DMS79 (cell line): ENCODE data around the gene PTN.
A peak's percentile ranks its signal among the peaks of the same experiment; 100 is the strongest.

Source experiments
- DNase-seq: peaks from one replicate; lab custom pipeline; 2025; lab: John Stamatoyannopoulos, UW

The PTN gene, protein sequence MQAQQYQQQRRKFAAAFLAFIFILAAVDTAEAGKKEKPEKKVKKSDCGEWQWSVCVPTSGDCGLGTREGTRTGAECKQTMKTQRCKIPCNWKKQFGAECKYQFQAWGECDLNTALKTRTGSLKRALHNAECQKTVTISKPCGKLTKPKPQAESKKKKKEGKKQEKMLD

DNA sequence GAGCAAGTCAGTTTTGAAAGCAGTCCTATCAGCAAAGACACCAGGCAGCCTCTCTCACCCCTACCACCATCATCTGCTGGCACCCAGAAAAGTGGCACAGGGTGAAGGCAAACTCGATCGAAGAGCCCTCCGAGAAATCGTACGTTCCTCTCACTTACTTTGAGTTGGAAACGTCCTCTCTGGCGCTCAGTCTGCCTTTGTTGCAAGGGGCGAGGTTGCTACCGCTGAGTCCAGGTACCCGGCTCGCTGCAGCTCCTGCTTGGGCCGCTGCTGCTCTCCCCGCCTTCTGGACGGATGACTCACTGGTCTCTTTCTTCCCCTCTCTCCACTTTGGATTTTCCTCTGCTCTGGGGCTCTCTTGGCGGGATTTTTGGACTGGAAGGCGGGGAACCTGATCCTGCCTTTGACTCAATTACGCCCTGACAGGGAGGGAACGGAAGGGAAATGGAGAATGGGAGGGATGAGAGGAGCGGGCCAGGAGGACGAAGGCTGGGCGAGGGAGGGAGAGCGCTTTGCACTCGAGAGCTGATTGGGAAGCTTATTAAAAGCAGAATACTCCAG, at the start of gene PTN:
TSS of gene PTN (minus strand) at position 453 of the 561 bp plus-strand sequence. CDS start 88,760 bp downstream, outside the sequence.
- peak; percentile 86 for DNase-seq

DNA sequence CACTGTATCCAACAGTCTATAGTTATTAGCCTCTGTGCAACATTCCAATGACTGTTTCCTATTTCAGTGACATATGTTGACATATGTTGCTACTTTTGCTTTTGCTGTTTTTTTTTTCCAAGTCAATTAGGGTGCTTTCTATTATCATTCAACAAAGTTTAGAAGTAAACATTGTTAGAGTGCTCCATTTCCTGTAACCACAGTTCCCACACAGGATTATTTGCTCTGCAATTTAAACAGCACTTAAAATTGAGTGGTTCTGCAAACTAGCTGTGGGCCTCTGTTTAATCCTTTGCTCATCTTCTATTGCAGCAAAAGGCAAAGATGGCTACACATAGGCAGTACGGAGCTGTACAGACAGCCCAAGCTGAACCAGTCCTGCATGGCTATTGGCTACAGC, 46.5 kb upstream of the PTN start:
- peak; percentile 90 for DNase-seq

GRCh38 chr7:137388916-137389315, 45.4 kb upstream of the PTN start:
- no peak for DNase-seq

DNA sequence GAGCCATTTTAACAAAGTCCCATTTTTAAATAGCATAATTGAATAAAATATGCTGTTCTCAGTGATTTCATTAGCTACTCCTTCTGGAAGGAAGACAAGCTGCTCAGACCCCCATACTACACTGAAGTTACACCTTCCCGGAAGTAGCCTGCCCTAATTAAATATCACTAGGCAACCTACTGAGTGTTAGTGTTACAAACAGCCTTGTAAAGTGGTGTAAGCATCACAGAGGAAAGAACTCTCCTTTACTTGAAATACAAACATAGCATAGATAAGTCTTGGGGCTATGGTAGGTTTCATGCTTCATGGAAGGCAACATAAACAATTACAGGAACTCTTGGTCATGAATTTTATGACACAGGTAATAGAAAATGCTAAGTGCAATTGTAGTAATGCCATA, 43.4 kb upstream of the PTN start:
- DNase-seq: peak; percentile 29

DNA sequence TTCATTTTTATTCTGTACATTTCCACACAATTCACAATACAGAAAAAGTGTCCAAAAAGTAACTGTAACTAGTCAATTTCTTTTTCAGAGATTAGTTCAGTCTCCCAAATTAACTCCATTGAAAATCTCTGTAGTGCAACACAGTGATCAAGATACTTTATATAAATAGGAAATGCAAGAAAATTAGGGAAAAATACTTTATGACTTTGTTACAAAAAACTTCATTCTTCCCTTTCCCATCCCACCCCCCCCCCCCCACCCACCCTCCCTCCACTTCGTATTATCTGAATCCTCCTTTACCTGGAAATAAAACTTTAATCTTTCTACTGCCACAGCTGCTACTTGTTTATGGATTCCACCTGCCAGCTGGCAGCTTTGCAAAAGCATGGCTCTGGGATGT, 37.5 kb upstream of the PTN start:
- no peak for DNase-seq

GRCh38 chr7:137373507-137373906, 30.0 kb upstream of the PTN start:
- DNase-seq: no peak

DNA sequence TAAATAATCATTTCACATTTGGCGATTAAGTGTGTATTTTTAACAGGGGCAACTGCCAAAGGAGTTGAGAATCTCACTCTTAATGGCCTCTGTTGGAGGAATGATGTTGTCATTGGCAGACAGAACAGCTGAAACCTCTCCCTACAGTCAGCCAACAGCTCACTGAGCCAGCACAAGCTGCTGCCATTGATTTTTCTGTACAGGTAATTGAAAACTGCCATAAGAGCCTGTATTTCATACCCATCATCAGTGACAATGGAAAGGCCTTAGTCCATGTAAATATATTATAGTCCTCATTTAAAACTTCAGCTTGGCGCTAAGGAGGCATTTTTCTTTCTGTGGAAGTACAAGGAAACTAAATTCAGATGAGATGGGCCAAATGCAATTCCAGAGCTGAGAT, 28.1 kb upstream of the PTN start:
- DNase-seq: no peak

DNA sequence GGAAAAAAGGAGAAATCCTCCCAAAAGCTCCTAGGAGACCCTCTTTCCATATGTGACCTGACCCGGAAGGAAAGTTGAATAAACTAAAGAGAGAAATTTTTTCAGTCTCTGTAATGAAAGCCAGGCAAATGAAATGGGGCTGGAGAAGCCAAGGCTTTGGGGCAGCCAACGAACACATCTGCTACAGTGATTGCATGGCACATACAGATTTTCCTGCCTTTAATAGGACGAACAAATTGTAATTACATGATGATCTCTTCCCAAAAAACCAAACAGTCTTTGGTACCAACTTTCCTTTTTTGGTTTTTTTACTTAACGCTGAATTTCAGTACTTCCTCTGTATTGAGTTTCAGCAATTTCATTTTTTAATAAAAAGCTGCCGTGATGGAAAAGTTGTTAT, 23.5 kb upstream of the PTN start:
- DNase-seq: no peak

GRCh38 chr7:137363683-137364082, 20.1 kb upstream of the PTN start:
- DNase-seq: no peak

GRCh38 chr7:137360087-137360679, 16.6 kb upstream of the PTN start:
- DNase-seq: no peak

GRCh38 chr7:137354961-137355360, 11.4 kb upstream of the PTN start:
- peak; percentile 73 for DNase-seq

DNA sequence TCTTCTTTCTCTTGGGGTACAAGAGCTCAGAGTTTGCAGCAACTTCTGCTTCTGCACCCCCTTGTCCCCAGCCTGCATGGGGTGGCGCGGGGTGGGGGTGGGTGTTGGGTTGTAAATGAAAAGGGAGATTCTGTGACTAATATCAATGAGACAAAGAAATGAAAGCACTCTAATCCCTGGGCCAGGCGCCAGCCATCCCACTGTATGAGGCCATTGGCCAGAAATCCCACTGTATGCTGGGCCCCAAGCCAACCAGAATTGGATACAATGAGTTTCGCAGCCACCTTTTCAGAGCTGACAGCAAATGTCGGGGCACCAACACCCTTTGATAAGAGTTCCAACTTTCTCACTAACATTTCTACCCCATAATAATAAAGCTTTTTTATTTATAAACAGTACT, 10.9 kb upstream of the PTN start:
- peak; percentile 80 for DNase-seq

- DNase-seq: no peak
Measured at GRCh38 chr7:137351941-137352340, 8.4 kb upstream of the PTN start.

GRCh38 chr7:137345799-137346449, 2.4 kb upstream of the PTN start:
- no peak for DNase-seq

GRCh38 chr7:137342828-137343261, 688 bp downstream of the PTN start:
- no peak for DNase-seq

DNA sequence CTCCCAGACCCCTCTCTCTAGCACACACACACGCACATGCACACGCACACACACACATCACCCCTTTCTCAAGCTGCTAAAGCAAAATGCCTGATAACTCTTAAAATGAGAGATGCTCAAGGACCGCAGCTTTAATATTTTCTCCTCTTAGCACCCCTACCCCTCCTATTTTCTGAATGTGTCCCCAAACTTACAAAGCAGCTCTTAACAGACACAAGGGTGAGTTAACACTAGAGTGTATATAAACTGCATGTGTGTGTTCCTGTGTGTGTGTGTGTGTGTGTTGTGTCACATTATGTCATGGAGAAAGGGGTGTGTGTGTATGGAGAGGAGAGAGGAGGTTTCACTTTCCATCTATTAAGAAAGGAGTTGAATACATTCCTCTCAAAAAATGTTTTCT, 1.3 kb downstream of the PTN start:
- no peak for DNase-seq

- DNase-seq: no peak
Measured at GRCh38 chr7:137337902-137338301, 5.6 kb downstream of the PTN start.

DNA sequence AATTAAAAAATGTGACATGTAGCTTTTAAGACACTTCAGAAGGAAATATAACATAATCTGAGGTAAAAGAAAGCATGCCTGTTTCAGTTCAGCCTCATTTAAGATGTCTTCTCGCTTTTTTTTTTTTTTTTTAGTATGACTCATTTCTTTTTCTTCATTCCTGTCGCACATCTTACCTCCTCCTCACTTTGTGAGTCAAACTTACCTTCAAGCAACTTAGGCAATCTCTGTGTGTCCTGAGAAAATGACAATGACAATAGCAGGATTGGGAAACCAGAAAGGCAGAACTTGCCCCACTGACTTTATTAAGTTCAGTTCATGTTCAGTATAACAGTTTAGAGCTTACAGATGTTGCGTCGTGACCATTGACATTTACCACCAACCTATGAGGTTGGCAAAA, 7.7 kb downstream of the PTN start:
- no peak for DNase-seq

DNA sequence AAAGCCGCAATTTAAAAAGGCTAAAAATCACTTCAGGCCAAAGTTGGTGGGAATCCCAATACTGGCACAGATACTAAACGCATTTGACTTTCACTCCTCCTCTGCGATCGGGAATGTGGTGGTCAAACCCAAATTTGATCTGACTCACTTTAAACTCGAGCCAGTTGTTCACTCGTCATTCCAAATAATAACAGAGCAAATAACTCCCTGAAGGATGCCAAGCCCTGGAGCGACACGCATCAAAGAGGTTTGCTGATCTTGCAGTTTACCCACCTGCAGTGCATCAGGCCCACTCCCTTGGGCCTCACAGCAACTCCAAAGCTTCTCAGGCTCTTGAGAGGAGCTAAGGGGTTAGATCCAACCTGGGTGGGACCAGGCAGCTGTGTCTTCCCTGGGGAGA, 12.2 kb downstream of the PTN start:
- DNase-seq: peak; percentile 77

- DNase-seq: no peak
Measured at GRCh38 chr7:137329411-137329810, 14.1 kb downstream of the PTN start.

DNA sequence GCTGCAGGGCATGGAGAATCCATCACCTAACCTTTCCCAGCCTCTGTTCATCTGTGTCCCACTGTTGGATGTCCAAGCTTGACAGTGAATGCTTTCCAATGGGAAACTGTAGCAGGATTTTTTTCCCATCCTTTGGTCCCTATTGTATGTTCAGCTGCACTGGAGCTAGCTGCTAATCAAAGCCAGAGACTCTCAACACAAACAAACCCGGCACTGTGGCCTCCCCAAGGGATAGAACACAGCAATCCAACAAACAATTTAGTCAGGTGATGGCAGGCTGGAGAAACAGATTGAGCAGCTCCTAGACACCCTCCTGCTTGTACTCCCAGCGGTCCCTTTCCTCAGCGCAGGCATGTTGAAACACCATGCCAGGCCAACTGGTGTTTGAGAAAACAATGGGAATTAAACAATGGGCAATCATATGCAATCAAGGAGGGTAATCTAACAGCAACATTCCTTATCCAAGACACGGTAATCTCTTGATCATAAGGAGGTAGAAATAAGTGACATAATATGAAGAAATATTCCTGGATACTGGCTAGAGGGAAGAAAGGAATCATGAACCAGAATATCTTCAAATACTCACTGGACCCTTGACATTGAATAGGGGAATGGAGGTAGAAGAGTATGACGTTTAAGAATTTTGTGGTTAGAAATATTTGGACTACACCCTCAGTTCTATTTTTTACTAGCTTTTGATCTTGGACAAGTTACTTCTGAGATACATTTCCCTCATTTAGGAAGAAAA, 15.0 kb downstream of the PTN start:
- peak; percentile 51 for DNase-seq

GRCh38 chr7:137325927-137326326, 17.6 kb downstream of the PTN start:
- peak; percentile 96 for DNase-seq
